Panc1 (cell line): ENCODE measurements around the gene IRF6. TPM values are rescaled to one million over a fixed set of nuclear protein-coding genes. Genes with fewer than 3 reads are reported as not detected.

Source experiments
- ATAC-seq: fragments of 200-7000 bp; cut with Tn5 transposase; 2 replicates; pipeline ENCODE4 v1.9.1; 2020; ENCODE audit warnings: mild to moderate bottlenecking, moderate library complexity
- BruUV-seq: library from RNA; stranded (reverse); fragments of 400-500 nt; replicated peaks from 2 replicates; lab custom pipeline; 2021; lab: Mats Ljungman, UMichigan
- CTCF ChIA-PET: fragments of 300-600 bp; sonication (Branson Sonifier 250); formaldehyde crosslinking; loops from one replicate; lab custom pipeline; 2022; ENCODE audit warnings: antibody characterized with exemption; lab: Charles Lee
- POLR2A ChIA-PET: fragments of 300-600 bp; sonication (Branson Sonifier 250); formaldehyde crosslinking; loops from one replicate; lab custom pipeline; 2022; ENCODE audit warnings: antibody characterized with exemption; lab: Charles Lee
- DNase-seq: peaks from one replicate; pipeline ENCODE4 v3.0.0-alpha.2; 2010; ENCODE audit warnings: low read depth, low spot score
- H3K27ac ChIP-seq: 2 replicates; pipeline ENCODE4 v1.5.1; 2011; ENCODE audit warnings: mild to moderate bottlenecking, low read length, inconsistent platforms
- H3K27me3 ChIP-seq: fragments of 200-500 bp; sonication (Bioruptor generic); 2 replicates; pipeline ENCODE4 v1.6.0; 2014; ENCODE audit warnings: low read length, inconsistent platforms; ENCODE audit not compliant: control insufficient read depth, insufficient read depth
- H3K36me3 ChIP-seq: fragments of 200-500 bp; sonication (Bioruptor generic); 2 replicates; pipeline ENCODE4 v1.5.1; 2014; ENCODE audit warnings: inconsistent platforms, mild to moderate bottlenecking, low read length, moderate library complexity; ENCODE audit not compliant: control insufficient read depth, insufficient read depth
- H3K4me1 ChIP-seq: 2 replicates; pipeline ENCODE4 v1.5.1; 2011; ENCODE audit warnings: inconsistent platforms, mild to moderate bottlenecking, low read length, moderate library complexity; ENCODE audit not compliant: control insufficient read depth, insufficient read depth
- H3K4me3 ChIP-seq, 2 experiments: 2 replicates each; pipeline ENCODE4 v1.5.1; 2011 to 2012; ENCODE audit warnings: low read depth in 2 of 2, low read length in 2 of 2, mild to moderate bottlenecking in 2 of 2, inconsistent platforms in 1 of 2, moderate library complexity in 1 of 2
- H3K9me3 ChIP-seq: fragments of 200-500 bp; sonication (Bioruptor generic); 2 replicates; pipeline ENCODE4 v1.5.1; 2014; ENCODE audit warnings: low read depth, mild to moderate bottlenecking, inconsistent platforms, low read length, moderate library complexity; ENCODE audit not compliant: control insufficient read depth, insufficient read depth
- CTCF ChIP-seq: fragments of 450-650 bp; IDR thresholded peaks from 2 replicates; pipeline ENCODE4 v1.5.1; 2017; ENCODE audit warnings: mild to moderate bottlenecking
- POLR2AphosphoS5 ChIP-seq: IDR thresholded peaks from 2 replicates; pipeline ENCODE4 v1.6.1; 2012; ENCODE audit warnings: mild to moderate bottlenecking, low read depth, low read length, moderate library complexity
- SIN3A ChIP-seq: IDR thresholded peaks from 2 replicates; pipeline ENCODE4 v1.6.1; 2012; ENCODE audit warnings: low read depth, mild to moderate bottlenecking, low read length, moderate library complexity, borderline replicate concordance; ENCODE audit not compliant: insufficient read depth
- TCF7L2 ChIP-seq: IDR thresholded peaks from 2 replicates; pipeline ENCODE4 v1.6.1; 2011; ENCODE audit warnings: mild to moderate bottlenecking, low read depth, low read length, inconsistent platforms
- in situ Hi-C: cut with HindIII; loops from 2 replicates; pipeline ENCODE4 v1.10.0; 2016; ENCODE audit warnings: low sequenced_read_pairs, low pct_unique_long_range_greater_than_20kb
- intact Hi-C: fragments of 100-400 bp; cut with micrococcal nuclease; formaldehyde crosslinking; loops from one replicate; pipeline ENCODE4 v1.10.0; 2022; ENCODE audit not compliant: unreplicated experiment
- total RNA-seq: library from RNA; stranded (reverse); gene quantifications from one replicate; pipeline ENCODE4 v1.2.1, GENCODE V29; 2021; ENCODE audit not compliant: unreplicated experiment
- TF ChIP-seq, protein P1 (sequence below), 2 experiments: IDR thresholded peaks; 2 replicates each; pipeline ENCODE4 v1.6.1; 2011 to 2012; ENCODE audit warnings: low read depth in 2 of 2, control low read depth in 1 of 2, low read length in 1 of 2, mild to moderate bottlenecking in 1 of 2, moderate library complexity in 1 of 2; ENCODE audit not compliant: insufficient read depth in 1 of 2

IRF6 gene
- total RNA-seq, 1 experiment from 2014 or later, result 0.64 TPM

- no peaks in the 10 kb centered on the region for H3K36me3 ChIP-seq
- TF ChIP-seq SIN3A (no peak), TCF7L2 (no peak), POLR2AphosphoS5 (no peak), CTCF (no peak; the same call in 1 of the 2 replicates)
- POLR2A ChIA-PET, result no interaction called here
- ATAC-seq (no peak), DNase-seq (no peak)
- CTCF ChIA-PET, result interaction anchor here (0.8 to 1.2 kb wide), 4 partner anchors 10 to 35 kb away, joined by 3 to 4 read pairs (median 3); no protein-coding TSS in a partner anchor
- H3K4me1 ChIP-seq, result peaks cover 9% of the 10 kb centered on the region
- in situ Hi-C loops (no loop called here), intact Hi-C loops (no loop called here)
- no TSS peak for BruUV-seq
- no peak overlapping the region for H3K4me3 ChIP-seq
- H3K27ac ChIP-seq, result no peak overlapping the region
- H3K9me3 ChIP-seq, result no peaks in the 10 kb centered on the region
- no peaks in the 10 kb centered on the region; the same call in 1 of the 2 replicates for H3K27me3 ChIP-seq
Observed at GRCh38 chr1:209822706-209823105, 16.8 kb upstream of the IRF6 start.

- TF ChIP-seq TCF7L2 (no peak), POLR2AphosphoS5 (no peak), CTCF (no peak), SIN3A (no peak)
- TF ChIP-seq, protein P1, sequence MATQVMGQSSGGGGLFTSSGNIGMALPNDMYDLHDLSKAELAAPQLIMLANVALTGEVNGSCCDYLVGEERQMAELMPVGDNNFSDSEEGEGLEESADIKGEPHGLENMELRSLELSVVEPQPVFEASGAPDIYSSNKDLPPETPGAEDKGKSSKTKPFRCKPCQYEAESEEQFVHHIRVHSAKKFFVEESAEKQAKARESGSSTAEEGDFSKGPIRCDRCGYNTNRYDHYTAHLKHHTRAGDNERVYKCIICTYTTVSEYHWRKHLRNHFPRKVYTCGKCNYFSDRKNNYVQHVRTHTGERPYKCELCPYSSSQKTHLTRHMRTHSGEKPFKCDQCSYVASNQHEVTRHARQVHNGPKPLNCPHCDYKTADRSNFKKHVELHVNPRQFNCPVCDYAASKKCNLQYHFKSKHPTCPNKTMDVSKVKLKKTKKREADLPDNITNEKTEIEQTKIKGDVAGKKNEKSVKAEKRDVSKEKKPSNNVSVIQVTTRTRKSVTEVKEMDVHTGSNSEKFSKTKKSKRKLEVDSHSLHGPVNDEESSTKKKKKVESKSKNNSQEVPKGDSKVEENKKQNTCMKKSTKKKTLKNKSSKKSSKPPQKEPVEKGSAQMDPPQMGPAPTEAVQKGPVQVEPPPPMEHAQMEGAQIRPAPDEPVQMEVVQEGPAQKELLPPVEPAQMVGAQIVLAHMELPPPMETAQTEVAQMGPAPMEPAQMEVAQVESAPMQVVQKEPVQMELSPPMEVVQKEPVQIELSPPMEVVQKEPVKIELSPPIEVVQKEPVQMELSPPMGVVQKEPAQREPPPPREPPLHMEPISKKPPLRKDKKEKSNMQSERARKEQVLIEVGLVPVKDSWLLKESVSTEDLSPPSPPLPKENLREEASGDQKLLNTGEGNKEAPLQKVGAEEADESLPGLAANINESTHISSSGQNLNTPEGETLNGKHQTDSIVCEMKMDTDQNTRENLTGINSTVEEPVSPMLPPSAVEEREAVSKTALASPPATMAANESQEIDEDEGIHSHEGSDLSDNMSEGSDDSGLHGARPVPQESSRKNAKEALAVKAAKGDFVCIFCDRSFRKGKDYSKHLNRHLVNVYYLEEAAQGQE (IDR thresholded peaks at IDR 0.05; ENCODE audit: insufficient read depth in 1 of 2, low read depth in 2 of 2, low read length in 1 of 2), result no peak
- intact Hi-C loops, result no loop called here
- H3K27ac ChIP-seq, result no peak overlapping the region
- no peak overlapping the region for H3K4me3 ChIP-seq
- BruUV-seq, result no TSS peak
- no peaks in the 10 kb centered on the region for H3K36me3 ChIP-seq
- POLR2A ChIA-PET, result no interaction called here
- DNase-seq (no peak), ATAC-seq (no peak)
- peaks cover 9% of the 10 kb centered on the region for H3K4me1 ChIP-seq
- H3K9me3 ChIP-seq, result no peaks in the 10 kb centered on the region
- in situ Hi-C loops, result no loop called here
- CTCF ChIA-PET, result no interaction called here
- H3K27me3 ChIP-seq, result no peaks in the 10 kb centered on the region; the same call in 1 of the 2 replicates
Observed at GRCh38 chr1:209820986-209821385, 15.0 kb upstream of the IRF6 start.
